Testis (tissue), 2 donors: Measurements from ENCODE around the gene NAXD.
"Not testable (repeated sequence)": the region's sequence is repeated elsewhere in the genome, so short reads cannot be mapped to it uniquely, and the experiment has no call there.

Source experiments
- POLR2A ChIP-seq: fragments of 450-650 bp; IDR thresholded peaks from one replicate; pipeline ENCODE4 v1.6.1; 2017; ENCODE audit warnings: antibody characterized with exemption, mild to moderate bottlenecking, moderate library complexity
- TF ChIP-seq, protein P1 (sequence below), 3 experiments: fragments of 450-650 bp in 2 of 3; fragments of 200-600 bp in 1 of 3; sonication (generic) in 1 of 3; IDR thresholded peaks; one replicate each; pipeline ENCODE4 v1.5.1; 2016 to 2019; ENCODE audit warnings: antibody characterized with exemption in 3 of 3, mild to moderate bottlenecking in 2 of 3, moderate library complexity in 1 of 3

DNA sequence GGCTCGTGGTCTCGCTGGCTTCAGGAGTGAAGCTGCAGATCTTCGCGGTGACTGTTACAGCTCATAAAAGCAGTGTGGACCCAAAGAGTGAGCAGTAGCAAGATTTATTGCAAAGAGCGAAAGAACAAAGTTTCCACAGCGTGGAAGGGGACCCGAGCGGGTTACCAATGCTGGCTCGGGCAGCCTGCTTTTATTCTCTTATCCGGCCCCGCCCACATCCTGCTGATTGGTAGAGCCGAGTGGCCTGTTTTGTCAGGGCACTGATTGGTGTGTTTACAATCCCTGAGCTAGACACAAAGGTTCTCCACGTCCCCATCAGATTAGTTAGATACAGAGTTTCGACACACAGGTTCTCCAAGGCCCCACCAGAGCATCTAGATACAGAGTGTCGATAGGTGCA, 16.9 kb downstream of the NAXD start:
- TF ChIP-seq, protein P1, sequence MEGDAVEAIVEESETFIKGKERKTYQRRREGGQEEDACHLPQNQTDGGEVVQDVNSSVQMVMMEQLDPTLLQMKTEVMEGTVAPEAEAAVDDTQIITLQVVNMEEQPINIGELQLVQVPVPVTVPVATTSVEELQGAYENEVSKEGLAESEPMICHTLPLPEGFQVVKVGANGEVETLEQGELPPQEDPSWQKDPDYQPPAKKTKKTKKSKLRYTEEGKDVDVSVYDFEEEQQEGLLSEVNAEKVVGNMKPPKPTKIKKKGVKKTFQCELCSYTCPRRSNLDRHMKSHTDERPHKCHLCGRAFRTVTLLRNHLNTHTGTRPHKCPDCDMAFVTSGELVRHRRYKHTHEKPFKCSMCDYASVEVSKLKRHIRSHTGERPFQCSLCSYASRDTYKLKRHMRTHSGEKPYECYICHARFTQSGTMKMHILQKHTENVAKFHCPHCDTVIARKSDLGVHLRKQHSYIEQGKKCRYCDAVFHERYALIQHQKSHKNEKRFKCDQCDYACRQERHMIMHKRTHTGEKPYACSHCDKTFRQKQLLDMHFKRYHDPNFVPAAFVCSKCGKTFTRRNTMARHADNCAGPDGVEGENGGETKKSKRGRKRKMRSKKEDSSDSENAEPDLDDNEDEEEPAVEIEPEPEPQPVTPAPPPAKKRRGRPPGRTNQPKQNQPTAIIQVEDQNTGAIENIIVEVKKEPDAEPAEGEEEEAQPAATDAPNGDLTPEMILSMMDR (IDR thresholded peaks at IDR 0.05), result not testable (repeated sequence)
- TF ChIP-seq POLR2A, result not testable (repeated sequence)
